Daoy (cell line): ENCODE data around the gene TTC19. TPM values are rescaled to one million over a fixed set of nuclear protein-coding genes. Genes with fewer than 3 reads are reported as not detected.

Experiments used
- DNase-seq: peaks from one replicate; pipeline ENCODE4 v3.0.0-alpha.2; 2015; ENCODE audit warnings: low read depth
- total RNA-seq: library from RNA; depleted of rRNA; stranded (reverse); fragments of >200 nt; shearing (Covaris generic); gene quantifications from 2 replicates; pipeline ENCODE4 v1.2.3, GENCODE V29; 2014; rRNA removed

The TTC19 gene, protein sequence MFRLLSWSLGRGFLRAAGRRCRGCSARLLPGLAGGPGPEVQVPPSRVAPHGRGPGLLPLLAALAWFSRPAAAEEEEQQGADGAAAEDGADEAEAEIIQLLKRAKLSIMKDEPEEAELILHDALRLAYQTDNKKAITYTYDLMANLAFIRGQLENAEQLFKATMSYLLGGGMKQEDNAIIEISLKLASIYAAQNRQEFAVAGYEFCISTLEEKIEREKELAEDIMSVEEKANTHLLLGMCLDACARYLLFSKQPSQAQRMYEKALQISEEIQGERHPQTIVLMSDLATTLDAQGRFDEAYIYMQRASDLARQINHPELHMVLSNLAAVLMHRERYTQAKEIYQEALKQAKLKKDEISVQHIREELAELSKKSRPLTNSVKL
- total RNA-seq = 38.6 and 43.5 TPM in 2 replicates

DNA sequence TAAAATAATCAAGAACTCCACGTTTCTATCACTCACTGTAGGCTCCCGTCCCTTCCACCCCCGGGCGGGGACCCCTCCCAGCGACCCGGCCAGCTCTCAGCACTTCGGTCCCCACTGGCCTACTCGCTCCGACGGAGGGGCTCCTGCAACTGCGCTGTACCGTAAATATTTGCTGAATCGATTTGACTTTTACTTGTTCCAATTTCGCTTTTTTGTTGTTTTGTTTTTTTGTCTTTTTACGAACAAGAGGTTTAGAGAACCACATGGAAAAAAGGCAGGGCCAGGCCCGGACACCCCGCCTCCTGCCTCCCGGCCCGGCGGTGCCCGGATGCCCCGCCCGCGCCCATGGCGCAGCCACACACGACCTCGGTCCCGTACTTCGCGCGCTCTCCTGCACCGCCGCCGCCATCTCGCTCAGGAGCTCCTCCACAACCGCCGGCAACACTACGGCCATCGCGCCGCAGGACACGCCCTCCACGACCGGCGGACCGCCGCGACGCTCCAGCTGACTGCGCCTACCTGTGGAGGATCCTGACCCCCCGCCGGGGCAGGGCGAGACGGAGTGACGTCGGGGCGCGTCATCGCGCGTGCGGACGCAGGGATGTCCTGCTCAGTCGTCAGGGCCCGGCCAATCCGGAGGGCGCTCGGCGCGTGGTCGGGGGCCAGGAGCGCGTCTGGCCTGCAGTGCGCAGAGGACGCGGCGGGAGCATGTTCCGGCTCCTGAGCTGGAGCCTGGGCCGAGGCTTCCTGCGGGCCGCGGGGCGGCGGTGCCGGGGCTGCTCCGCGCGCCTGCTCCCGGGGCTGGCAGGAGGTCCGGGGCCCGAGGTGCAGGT lies at the start of gene TTC19, which contains the start of gene ZSWIM7:
Gene TTC19, plus strand, starts transcription at position 684 of the 833 bp plus-strand sequence. Its CDS starts 25 bp downstream, at position 709.
Gene ZSWIM7, minus strand, starts transcription at position 564 of the 833 bp plus-strand sequence. Its CDS starts 110 bp downstream, at position 454.
- DNase-seq = peak; percentile 98

DNA sequence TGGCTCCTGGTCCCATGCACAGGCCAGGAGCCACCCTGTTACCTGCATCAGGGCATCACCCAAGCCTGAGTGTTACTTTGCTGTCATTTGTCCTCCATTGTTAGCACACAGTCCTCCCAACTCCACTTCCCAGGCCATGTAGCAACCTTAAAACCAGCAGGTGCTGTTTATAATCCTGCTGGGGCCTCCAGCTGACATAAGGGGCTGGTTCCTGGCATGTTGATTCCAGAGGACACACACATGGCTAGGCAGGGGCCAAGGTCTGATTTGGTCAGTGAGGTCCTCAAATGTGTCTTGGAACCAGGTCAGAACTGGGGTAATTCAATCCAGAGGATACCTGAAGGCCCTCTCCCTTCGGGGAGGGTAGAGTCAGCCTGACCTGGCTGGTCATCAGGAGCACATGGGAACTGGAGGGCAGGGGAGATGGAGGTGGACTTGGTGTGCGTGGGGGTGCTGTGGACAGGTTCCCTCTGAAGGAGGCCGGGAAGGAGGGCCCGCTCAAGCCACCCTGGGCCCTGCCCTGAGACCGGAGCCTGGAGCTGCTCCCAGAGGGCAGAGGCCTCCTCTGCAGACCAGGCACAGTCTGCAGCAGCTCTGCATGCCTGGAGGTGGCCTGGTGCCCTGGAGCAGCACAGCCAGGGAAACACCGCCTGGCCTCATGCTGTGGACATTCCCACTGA lies 48.1 kb upstream of the TTC19 start:
- no peak for DNase-seq

DNA sequence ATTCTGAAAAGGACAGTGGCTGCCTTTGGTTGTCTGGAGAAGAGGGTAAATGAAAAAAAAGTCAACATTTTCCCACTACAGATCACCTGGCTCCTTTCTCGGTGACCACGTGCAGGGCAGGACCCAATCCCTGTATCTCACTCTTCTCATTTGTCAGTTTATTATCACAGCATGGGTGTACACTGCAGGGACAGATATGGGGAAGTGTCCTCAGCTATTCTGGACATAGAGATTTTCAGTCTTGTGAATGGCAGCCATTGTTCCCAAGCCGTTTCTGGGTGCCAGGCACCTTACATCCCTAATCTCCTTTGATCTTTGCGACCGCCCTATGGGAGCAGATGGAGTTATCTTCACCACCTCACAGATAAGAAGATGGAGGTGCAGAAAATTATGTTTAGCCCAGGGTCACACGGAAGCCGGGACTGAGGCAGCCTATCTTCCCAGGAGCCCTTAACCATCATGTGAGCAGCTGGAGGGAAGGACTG lies 47.5 kb upstream of the TTC19 start:
- DNase-seq = no peak

- no peak for DNase-seq
Observed at GRCh38 chr17:15952916-15953790, 46.5 kb upstream of the TTC19 start.

DNA sequence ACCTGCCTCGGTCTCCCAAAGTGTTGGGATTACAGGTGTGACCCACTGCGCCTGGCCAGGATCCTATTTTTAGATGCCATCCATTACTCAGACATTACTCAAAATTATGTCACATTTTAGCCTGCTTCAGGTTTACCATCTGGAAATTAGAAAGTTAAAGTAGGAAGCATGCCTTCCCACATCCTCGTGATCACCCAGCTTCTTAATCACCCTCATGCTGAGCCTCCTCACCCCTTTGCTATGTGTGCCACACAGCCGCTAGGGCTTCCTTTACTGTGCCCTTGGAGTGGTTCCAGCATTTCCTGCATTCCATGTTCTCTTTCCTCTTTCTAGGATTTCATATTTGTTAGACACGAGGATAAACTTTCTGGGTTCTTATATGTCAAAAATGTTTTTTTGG lies 45.4 kb upstream of the TTC19 start:
- DNase-seq = peak; percentile 96

- DNase-seq = no peak
Observed at GRCh38 chr17:15955793-15956541, 43.7 kb upstream of the TTC19 start.

- no peak for DNase-seq
Observed at GRCh38 chr17:15957206-15957605, 42.4 kb upstream of the TTC19 start.

DNA sequence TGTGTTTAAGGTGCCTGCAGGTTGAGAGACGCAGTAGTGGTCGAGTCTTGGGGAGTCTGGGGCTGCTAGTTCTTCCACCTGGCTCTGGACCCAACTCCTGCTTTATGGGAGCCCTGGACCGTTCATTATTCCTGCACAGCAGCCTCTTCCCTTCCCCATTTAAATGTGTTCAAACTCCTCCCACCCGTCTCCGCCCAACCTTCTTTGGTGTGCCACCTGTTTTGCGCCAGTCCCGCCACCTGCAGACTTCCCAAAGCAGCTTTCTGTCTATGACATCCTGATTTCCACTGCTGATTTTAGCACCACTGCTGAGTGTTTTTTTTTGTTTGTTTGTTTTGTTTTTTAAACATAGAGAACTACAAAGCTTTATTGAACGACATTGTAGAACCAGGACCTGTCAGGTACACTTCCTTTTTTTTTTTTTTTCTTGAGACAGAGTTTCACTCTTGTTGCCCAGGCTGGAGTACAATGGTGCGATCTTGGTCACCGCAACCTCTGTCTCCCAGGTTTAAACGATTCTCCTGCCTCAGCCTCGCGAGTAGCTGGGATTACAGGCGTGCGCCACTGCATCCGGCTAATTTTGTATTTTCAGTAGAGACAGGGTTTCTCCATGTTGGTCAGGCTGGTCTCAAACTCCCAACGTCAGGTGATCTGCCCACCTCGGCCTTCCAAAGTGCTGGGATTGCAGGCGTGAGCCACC lies 41.9 kb upstream of the TTC19 start:
- no peak for DNase-seq

DNA sequence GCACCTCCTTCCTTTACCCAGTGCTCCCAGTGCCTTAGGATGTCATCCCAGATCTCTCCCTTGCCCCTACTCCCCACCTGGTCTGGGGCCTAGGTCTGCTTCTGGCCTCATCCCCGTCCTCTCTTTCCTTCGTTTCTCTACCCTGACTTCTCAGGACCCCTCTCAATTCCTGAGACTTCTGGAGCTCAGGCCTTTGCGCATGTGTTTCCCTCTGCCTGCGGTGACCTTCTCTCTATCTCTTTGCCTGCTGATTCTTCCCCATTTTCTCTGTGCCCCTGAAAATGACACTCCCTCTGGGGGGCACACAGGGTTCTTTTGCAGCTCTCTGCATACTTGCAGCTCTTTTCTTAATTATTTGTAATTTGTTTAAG lies 41.2 kb upstream of the TTC19 start:
- DNase-seq = no peak

DNA sequence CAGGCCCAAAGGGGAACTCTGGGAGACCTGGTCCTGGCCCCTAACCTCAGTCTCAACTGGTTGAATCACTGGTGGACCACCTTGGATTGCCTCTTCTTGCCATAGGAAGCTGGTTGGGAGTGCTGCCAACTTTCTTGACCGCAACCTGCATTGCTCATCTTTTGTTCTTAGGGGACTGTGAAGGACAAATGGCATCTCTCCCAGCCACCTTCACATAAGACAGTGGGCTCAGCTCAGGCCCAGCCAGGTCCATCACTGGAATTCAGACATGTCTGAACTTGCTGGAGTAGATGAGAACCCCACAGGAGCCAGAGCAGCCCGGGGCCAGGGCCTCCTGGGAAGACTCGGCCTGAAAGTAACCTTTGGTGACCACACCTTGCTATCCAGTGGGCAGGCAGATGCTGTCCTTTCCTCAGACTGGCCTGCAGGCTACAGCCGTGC lies 35.9 kb upstream of the TTC19 start:
- DNase-seq = peak; percentile 94

- DNase-seq = no peak
Observed at GRCh38 chr17:15965528-15965927, 34.1 kb upstream of the TTC19 start.

GRCh38 chr17:15966183-15966878 lies 33.3 kb upstream of the TTC19 start:
- no peak for DNase-seq

GRCh38 chr17:15966879-15967248 lies 32.8 kb upstream of the TTC19 start:
- DNase-seq = peak; percentile 69

DNA sequence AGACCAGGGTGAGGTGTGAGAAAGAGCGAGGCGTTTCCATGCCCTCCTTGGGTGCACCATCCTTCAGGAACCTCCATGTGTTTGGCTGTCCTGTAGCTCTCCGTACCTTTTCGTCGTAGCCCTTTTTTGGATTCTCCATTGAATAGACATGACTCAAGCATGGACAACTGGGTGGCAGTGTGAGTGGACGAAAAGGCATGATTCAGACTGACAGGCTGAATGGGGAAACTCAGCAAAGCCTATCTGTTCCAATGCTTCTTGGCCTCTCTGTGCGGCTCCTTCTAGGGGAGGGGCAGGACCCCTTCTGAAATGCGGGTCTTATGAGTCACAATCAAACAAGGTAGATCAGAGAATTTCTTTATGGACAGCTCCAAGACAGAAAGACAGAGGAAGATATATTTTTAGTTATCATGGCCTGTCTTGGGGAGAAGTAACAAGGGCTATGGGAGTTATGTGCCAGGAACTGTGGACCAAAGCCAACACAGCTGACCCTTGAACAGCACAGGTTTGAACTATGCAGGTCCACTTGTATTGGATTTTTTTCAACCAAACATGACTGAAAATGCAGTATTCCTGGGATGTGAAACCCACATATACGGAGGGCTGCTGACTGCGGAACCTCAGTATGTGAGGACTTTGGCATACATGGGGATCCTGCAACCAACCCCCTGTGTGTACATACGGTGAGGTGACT lies 31.8 kb upstream of the TTC19 start:
- no peak for DNase-seq

- DNase-seq = no peak
Observed at GRCh38 chr17:15969463-15969862, 30.2 kb upstream of the TTC19 start.

GRCh38 chr17:15970500-15970899 lies 29.1 kb upstream of the TTC19 start:
- no peak for DNase-seq

DNA sequence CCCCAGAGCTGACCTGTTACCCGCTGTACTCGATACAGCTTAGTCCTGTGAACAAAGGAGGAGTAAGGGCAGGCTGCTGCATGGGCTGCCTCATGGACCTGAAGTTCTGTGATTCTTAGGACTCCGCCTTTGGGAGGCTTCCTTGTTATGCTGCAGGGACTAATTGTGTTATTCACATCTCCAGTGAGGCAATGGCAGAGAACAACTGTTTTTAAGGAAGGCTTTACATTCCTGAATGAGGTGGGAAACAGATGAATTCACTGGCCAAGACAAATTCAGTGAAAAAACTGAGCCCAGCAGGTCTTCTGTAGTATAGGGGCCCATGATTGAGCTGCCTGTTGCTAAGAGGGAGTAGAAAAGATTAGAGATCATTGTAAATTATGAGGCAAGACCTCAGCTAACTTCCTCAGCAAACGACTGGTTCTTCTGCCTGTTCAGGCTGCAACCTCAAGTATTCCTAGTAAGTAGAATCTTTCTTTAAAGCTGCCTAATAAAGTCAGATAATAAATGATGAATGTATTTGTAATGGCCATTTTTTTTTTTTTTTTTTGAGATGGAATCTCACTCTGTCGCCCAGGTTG lies 28.4 kb upstream of the TTC19 start:
- no peak for DNase-seq

DNA sequence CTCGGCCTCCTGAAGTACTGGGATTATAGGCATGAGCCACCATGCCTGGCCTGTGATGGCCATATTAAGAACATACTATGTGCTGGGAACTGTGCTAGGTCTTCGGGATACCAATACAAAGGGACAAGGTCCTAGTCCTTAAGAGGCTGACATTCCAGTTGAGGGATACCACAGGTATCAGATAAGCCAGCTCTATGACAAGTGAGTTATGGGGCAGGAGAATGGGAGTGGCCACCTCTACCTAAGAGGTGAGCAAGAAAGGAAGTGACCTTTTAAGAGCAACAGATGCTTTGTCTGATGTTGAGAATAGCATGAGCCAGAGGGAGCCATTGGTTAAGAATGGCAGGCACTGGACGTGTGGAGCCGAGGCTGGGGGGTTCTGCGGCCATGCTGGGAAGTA lies 27.7 kb upstream of the TTC19 start:
- DNase-seq = no peak
